ENCODE data around the gene CABLES2. TPM values are rescaled to one million over a fixed set of nuclear protein-coding genes. Genes with fewer than 3 reads are reported as not detected.

The CABLES2 gene
- 1.8 TPM in 2 replicates for total RNA-seq

- H3K9me3 ChIP-seq (ENCODE audit: low read depth, low read length): no peaks in the 10 kb centered on the region
- DNase-seq (ENCODE audit: insufficient read length, low spot score, missing footprints): peak; percentile 100
- H3K4me2 ChIP-seq (ENCODE audit: insufficient read depth, low read length): peak within 1 kb of the TSS; percentile 87
- H3K27ac ChIP-seq (ENCODE audit: low read depth, low read length): no peak within 1 kb of the TSS
- peak within 1 kb of the TSS; percentile 69 for H2AFZ ChIP-seq (ENCODE audit: low read length)
- TF ChIP-seq CTCF (IDR thresholded peaks at IDR 0.05; ENCODE audit: extremely low read depth, low read depth, low read length): no peak
- H3K27me3 ChIP-seq (ENCODE audit: insufficient read depth, low read length): no peaks in the 10 kb centered on the region
- H4K20me1 ChIP-seq (ENCODE audit: insufficient read depth, low read length): peaks cover 2% of the 10 kb centered on the region
- peaks cover 18% of the 10 kb centered on the region for H3K79me2 ChIP-seq (ENCODE audit: insufficient read depth, low read length)
- peaks cover 3% of the 10 kb centered on the region for H3K4me1 ChIP-seq (ENCODE audit: insufficient read depth, low read length)
- no peaks in the 10 kb centered on the region for H3K36me3 ChIP-seq (ENCODE audit: insufficient read depth, low read length)
- peak within 1 kb of the TSS; percentile 76 for H3K4me3 ChIP-seq (ENCODE audit: insufficient read depth, low read length)
Measured at GRCh38 chr20:62407221-62407992, at the start of gene CABLES2. TSS of gene CABLES2 (minus strand) at chr20:62407285. CDS start at chr20:62407276, 9 bp downstream.

GRCh38 chr20:62455929-62456328 is 48.8 kb upstream of the CABLES2 start:
- H3K36me3 ChIP-seq (ENCODE audit: insufficient read depth, low read length): no peaks in the 10 kb centered on the region
- H3K4me1 ChIP-seq (ENCODE audit: insufficient read depth, low read length): no peaks in the 10 kb centered on the region
- no peak overlapping the region for H3K27ac ChIP-seq (ENCODE audit: low read depth, low read length)
- no peaks in the 10 kb centered on the region for H3K79me2 ChIP-seq (ENCODE audit: insufficient read depth, low read length)
- peaks cover 3% of the 10 kb centered on the region for H3K27me3 ChIP-seq (ENCODE audit: insufficient read depth, low read length)
- no peak overlapping the region for H2AFZ ChIP-seq (ENCODE audit: low read length)
- no peak for TF ChIP-seq CTCF (IDR thresholded peaks at IDR 0.05; ENCODE audit: extremely low read depth, low read depth, low read length)
- no peak overlapping the region for H3K4me2 ChIP-seq (ENCODE audit: insufficient read depth, low read length)
- H3K4me3 ChIP-seq (ENCODE audit: insufficient read depth, low read length): no peak overlapping the region
- H4K20me1 ChIP-seq (ENCODE audit: insufficient read depth, low read length): no peaks in the 10 kb centered on the region
- DNase-seq (ENCODE audit: insufficient read length, low spot score, missing footprints): no peak
- H3K9me3 ChIP-seq (ENCODE audit: low read depth, low read length): no peaks in the 10 kb centered on the region

GRCh38 chr20:62454904-62455636 is 48.0 kb upstream of the CABLES2 start:
- no peaks in the 10 kb centered on the region for H4K20me1 ChIP-seq (ENCODE audit: insufficient read depth, low read length)
- no peak for DNase-seq (ENCODE audit: insufficient read length, low spot score, missing footprints)
- H3K9me3 ChIP-seq (ENCODE audit: low read depth, low read length): no peaks in the 10 kb centered on the region
- no peak for TF ChIP-seq CTCF (IDR thresholded peaks at IDR 0.05; ENCODE audit: extremely low read depth, low read depth, low read length)
- H3K4me3 ChIP-seq (ENCODE audit: insufficient read depth, low read length): no peak overlapping the region
- no peak overlapping the region for H3K4me2 ChIP-seq (ENCODE audit: insufficient read depth, low read length)
- H3K36me3 ChIP-seq (ENCODE audit: insufficient read depth, low read length): no peaks in the 10 kb centered on the region
- H3K27ac ChIP-seq (ENCODE audit: low read depth, low read length): no peak overlapping the region
- H3K4me1 ChIP-seq (ENCODE audit: insufficient read depth, low read length): no peaks in the 10 kb centered on the region
- no peak overlapping the region for H2AFZ ChIP-seq (ENCODE audit: low read length)
- no peaks in the 10 kb centered on the region for H3K79me2 ChIP-seq (ENCODE audit: insufficient read depth, low read length)
- H3K27me3 ChIP-seq (ENCODE audit: insufficient read depth, low read length): no peaks in the 10 kb centered on the region

- Histone ChIP-seq H4K20me1 (ENCODE audit: insufficient read depth, low read length) (no peaks in the 10 kb centered on the region), H3K27me3 (ENCODE audit: insufficient read depth, low read length) (no peaks in the 10 kb centered on the region), H3K4me3 (ENCODE audit: insufficient read depth, low read length) (no peak overlapping the region)
Measured at GRCh38 chr20:62453186-62453808, 46.2 kb upstream of the CABLES2 start.

More at GRCh38 chr20:62453186-62453808, 46.2 kb upstream of the CABLES2 start:
- H3K36me3 ChIP-seq (ENCODE audit: insufficient read depth, low read length): no peaks in the 10 kb centered on the region
- TF ChIP-seq CTCF (IDR thresholded peaks at IDR 0.05; ENCODE audit: extremely low read depth, low read depth, low read length): no peak
- no peak overlapping the region for H3K27ac ChIP-seq (ENCODE audit: low read depth, low read length)
- H3K79me2 ChIP-seq (ENCODE audit: insufficient read depth, low read length): no peaks in the 10 kb centered on the region
- no peaks in the 10 kb centered on the region for H3K4me1 ChIP-seq (ENCODE audit: insufficient read depth, low read length)
- H3K9me3 ChIP-seq (ENCODE audit: low read depth, low read length): no peaks in the 10 kb centered on the region
- no peak overlapping the region for H2AFZ ChIP-seq (ENCODE audit: low read length)
- no peak overlapping the region for H3K4me2 ChIP-seq (ENCODE audit: insufficient read depth, low read length)
- no peak for DNase-seq (ENCODE audit: insufficient read length, low spot score, missing footprints)

All from osteoblast (primary cell).